HepG2 (cell line): Measurements from ENCODE around the gene DEPDC1B. TPM values are rescaled to one million over a fixed set of nuclear protein-coding genes. Genes with fewer than 3 reads are reported as not detected.

ENCODE experiments used
- ATAC-seq: fragments of 200-7000 bp; cut with Tn5 transposase; 3 replicates; pipeline ENCODE4 v1.9.1; 2020; ENCODE audit warnings: mild to moderate bottlenecking, moderate library complexity
- BruUV-seq: library from RNA; stranded (reverse); fragments of 400-500 nt; replicated peaks from 2 replicates; lab custom pipeline; 2021; lab: Mats Ljungman, UMichigan
- CTCF ChIA-PET: fragments of 300-600 bp; formaldehyde crosslinking; extraction: SDS; loops from one replicate; lab custom pipeline; 2021; ENCODE audit warnings: low total read pairs, inconsistent platforms, low intra/inter-chr PET ratio; lab: Yijun Ruan, JAX
- POLR2A ChIA-PET: fragments of 350-600 bp; sonication (Branson Sonifier 250); formaldehyde crosslinking; loops from one replicate; lab custom pipeline; 2020; ENCODE audit warnings: antibody characterized with exemption, inconsistent platforms; lab: Yijun Ruan, JAX
- DNase-seq: peaks from one replicate; pipeline ENCODE4 v3.0.0-alpha.2; 2015; ENCODE audit warnings: low spot score
- FAIRE-seq: peaks from 3 replicates; lab custom pipeline; 2011; peaks lifted over from hg19 to GRCh38; lab: Jason Lieb, UNC
- H2AFZ ChIP-seq: one replicate; pipeline ENCODE4 v1.6.1; 2011; ENCODE audit warnings: low read length, inconsistent platforms
- H3K27ac ChIP-seq: fragments of 300-600 bp; 3 replicates; pipeline ENCODE4 v1.8.0; 2011; ENCODE audit warnings: mixed run types, mild to moderate bottlenecking, mixed read lengths, low read length, inconsistent platforms; ENCODE audit not compliant: insufficient read depth; ENCODE audit errors: extremely low read length
- H3K27me3 ChIP-seq, 2 experiments: fragments of 200-600 bp in 1 of 2; 2 replicates in 1 of 2; 3 replicates in 1 of 2; pipeline versions ENCODE4 v1.6.0 to v1.8.0; 2011; ENCODE audit warnings: low read length in 2 of 2, mild to moderate bottlenecking in 2 of 2, moderate library complexity in 2 of 2, inconsistent platforms in 1 of 2; ENCODE audit not compliant: insufficient read depth in 2 of 2, control insufficient read depth in 1 of 2
- H3K36me3 ChIP-seq, 2 experiments: fragments of 200-600 bp in 1 of 2; replicated peaks in 1 of 2; 2 replicates in 1 of 2; 3 replicates in 1 of 2; pipeline versions ENCODE4 v1.5.1 to v1.8.0; 2011; ENCODE audit warnings: low read length in 2 of 2, inconsistent platforms in 1 of 2; ENCODE audit not compliant: insufficient read depth in 2 of 2, control insufficient read depth in 1 of 2
- H3K4me1 ChIP-seq: 2 replicates; pipeline ENCODE4 v1.5.1; 2012; ENCODE audit warnings: low read length, inconsistent platforms; ENCODE audit not compliant: insufficient read depth
- H3K4me2 ChIP-seq: 2 replicates; pipeline ENCODE4 v1.6.0; 2011; ENCODE audit warnings: low read depth, low read length, inconsistent platforms
- H3K4me3 ChIP-seq, 3 experiments: fragments of 200-600 bp in 1 of 3; sonication (generic), shearing (Covaris generic) in 1 of 3; replicated peaks in 1 of 3; 2 replicates each; pipeline ENCODE4 v1.5.1; 2011 to 2016; ENCODE audit warnings: low read length in 3 of 3, inconsistent platforms in 2 of 3, low read depth in 2 of 3, mild to moderate bottlenecking in 2 of 3, control low read depth in 1 of 3, mixed read lengths in 1 of 3; ENCODE audit not compliant: insufficient read depth in 1 of 3
- H3K79me2 ChIP-seq: one replicate; pipeline ENCODE4 v1.6.1; 2011; ENCODE audit warnings: low read length, inconsistent platforms; ENCODE audit not compliant: insufficient read depth
- H3K9ac ChIP-seq: 2 replicates; pipeline ENCODE4 v1.6.0; 2011; ENCODE audit warnings: mild to moderate bottlenecking, low read depth, low read length, inconsistent platforms; ENCODE audit not compliant: insufficient read depth
- H3K9me3 ChIP-seq: 2 replicates; pipeline ENCODE4 v1.5.1; 2012; ENCODE audit warnings: mild to moderate bottlenecking, low read length
- H4K20me1 ChIP-seq: 2 replicates; pipeline ENCODE4 v1.6.0; 2011; ENCODE audit warnings: inconsistent platforms, mild to moderate bottlenecking, low read length, moderate library complexity; ENCODE audit not compliant: insufficient read depth
- CEBPB ChIP-seq: IDR thresholded peaks from 2 replicates; pipeline ENCODE4 v1.6.1; 2011; ENCODE audit warnings: low read depth, low read length, improper control_type of control experiment, borderline replicate concordance
- FUBP1 ChIP-seq: sonication (generic); formaldehyde crosslinking; IDR thresholded peaks from 2 replicates; pipeline ENCODE4 v1.5.1; 2020; ENCODE audit warnings: missing genetic modification reagents, mild to moderate bottlenecking, borderline replicate concordance
- HMG20A ChIP-seq: IDR thresholded peaks from 2 replicates; pipeline ENCODE4 v1.6.1; 2016; ENCODE audit warnings: borderline replicate concordance
- KAT7 ChIP-seq: IDR thresholded peaks from 2 replicates; pipeline ENCODE4 v1.6.1; 2018; ENCODE audit warnings: borderline replicate concordance, missing compliant biosample characterization
- MEIS2 ChIP-seq: sonication (generic); formaldehyde crosslinking; IDR thresholded peaks from 2 replicates; pipeline ENCODE4 v1.9.0; 2021; ENCODE audit warnings: mild to moderate bottlenecking, missing genetic modification reagents
- MTA1 ChIP-seq: sonication (generic); formaldehyde crosslinking; IDR thresholded peaks from 2 replicates; pipeline ENCODE4 v1.4.0; 2020; ENCODE audit warnings: missing genetic modification reagents, mild to moderate bottlenecking, borderline replicate concordance
- MXD4 ChIP-seq: IDR thresholded peaks from 2 replicates; pipeline ENCODE4 v1.6.1; 2016; ENCODE audit warnings: mild to moderate bottlenecking, missing biosample characterization, missing genetic modification reagents
- PAWR ChIP-seq: sonication (generic); formaldehyde crosslinking; IDR thresholded peaks from 2 replicates; pipeline ENCODE4 v1.4.0; 2020; ENCODE audit warnings: missing genetic modification reagents, mild to moderate bottlenecking, borderline replicate concordance
- TGIF2 ChIP-seq: IDR thresholded peaks from 2 replicates; pipeline ENCODE4 v1.6.1; 2016; ENCODE audit warnings: control low read depth, missing compliant biosample characterization
- ZBTB42 ChIP-seq: sonication (generic); formaldehyde crosslinking; IDR thresholded peaks from 2 replicates; pipeline ENCODE4 v1.5.0; 2020; ENCODE audit warnings: mild to moderate bottlenecking, missing genetic modification reagents
- ZMYM3 ChIP-seq: sonication (generic); formaldehyde crosslinking; IDR thresholded peaks from 2 replicates; pipeline ENCODE4 v1.5.1; 2020; ENCODE audit warnings: mild to moderate bottlenecking, missing genetic modification reagents
- ZNF251 ChIP-seq: sonication (generic); formaldehyde crosslinking; IDR thresholded peaks from 2 replicates; pipeline ENCODE4 v1.9.0; 2021; ENCODE audit warnings: mild to moderate bottlenecking, missing genetic modification reagents
- ZNF660 ChIP-seq: sonication (generic); formaldehyde crosslinking; IDR thresholded peaks from 2 replicates; pipeline ENCODE4 v1.5.1; 2020; ENCODE audit warnings: mild to moderate bottlenecking, low read depth, missing genetic modification reagents, borderline replicate concordance
- in situ Hi-C: cut with HindIII; loops from 2 replicates; pipeline ENCODE4 v1.10.0; 2017; ENCODE audit warnings: low pct_unique_long_range_greater_than_20kb; ENCODE audit not compliant: extremely low pct_ligation_motif_present
- intact Hi-C: fragments of 100-400 bp; cut with micrococcal nuclease; formaldehyde crosslinking; loops from one replicate; pipeline ENCODE4 v1.10.0; 2022; ENCODE audit not compliant: unreplicated experiment
- polyA plus RNA-seq, 8 experiments: library from polyadenylated mRNA; depleted of rRNA in 3 of 8; stranded (reverse) in 7 of 8; unstranded in 1 of 8; fragments of >200 nt; fragmentation: Illumina TruSeq in 4 of 8; extraction: Trizol in 4 of 8; gene quantifications; 2 replicates each; pipeline versions ENCODE4 v1.2.1 to v1.2.3, GENCODE V29; 2011 to 2016; ENCODE audit warnings: low read depth in 4 of 8, missing spikeins in 1 of 8, mixed read lengths in 1 of 8; ENCODE audit not compliant: insufficient read depth in 1 of 8
- total RNA-seq, 5 experiments: library from RNA; depleted of rRNA; stranded (reverse); fragments of >200 nt; fragmentation: Illumina TruSeq; extraction: Trizol; gene quantifications; 2 replicates each; pipeline ENCODE4 v1.2.3, GENCODE V29; 2016; ENCODE audit warnings: low read depth in 1 of 5

Gene DEPDC1B
- total and polyA plus RNA-seq, 2 of the 13 experiments (the other 11 are each of a cell fraction or from before 2014, with no cell fraction given), result 29.5 to 51.3 TPM

GRCh38 chr5:60722416-60722815, 22.4 kb upstream of the DEPDC1B start (continued):
- TF ChIP-seq KAT7 (no peak), TGIF2 (no peak), MTA1 (CRISPR knock-in tag) (no peak), HMG20A (CRISPR knock-in tag) (no peak), ZNF660 (no peak), ZBTB42 (CRISPR knock-in tag) (no peak), FUBP1 (CRISPR knock-in tag) (no peak), ZNF251 (CRISPR knock-in tag) (no peak), ZMYM3 (no peak), PAWR (no peak), MEIS2 (no peak)

- peaks cover 0 to 3% of the 10 kb centered on the region in 2 experiments; a peak in 2 of 5 replicates for H3K27me3 ChIP-seq
- H3K27ac ChIP-seq, result no peak overlapping the region
- no TSS peak for BruUV-seq
- H3K4me3 ChIP-seq, result no peak overlapping the region
- H3K4me2 ChIP-seq, result no peak overlapping the region
- FAIRE-seq, result no peak
- H3K36me3 ChIP-seq, result no peaks in the 10 kb centered on the region
- peak; percentile 36; the same call in 1 of the 2 replicates for TF ChIP-seq CEBPB
- TF ChIP-seq MXD4, result no peak
- TF ChIP-seq, all 625 proteins: peak for 1
- CTCF ChIA-PET, result no interaction called here
- no peak overlapping the region for H2AFZ ChIP-seq
- DNase-seq, result no peak
- H3K79me2 ChIP-seq, result no peaks in the 10 kb centered on the region
- H4K20me1 ChIP-seq, result no peaks in the 10 kb centered on the region
- in situ Hi-C loops (no loop called here), intact Hi-C loops (no loop called here)
- POLR2A ChIA-PET, result no interaction called here
- no peaks in the 10 kb centered on the region for H3K9me3 ChIP-seq
- ATAC-seq, result no peak
- no peaks in the 10 kb centered on the region for H3K4me1 ChIP-seq
- H3K9ac ChIP-seq, result no peak overlapping the region
Measured at GRCh38 chr5:60719329-60719728, 19.4 kb upstream of the DEPDC1B start.
